ENCODE measurements around the gene NCMAP. TPM values are rescaled to one million over a fixed set of nuclear protein-coding genes. Genes with fewer than 3 reads are reported as not detected.
"Not testable (repeated sequence)": the region's sequence is repeated elsewhere in the genome, so short reads cannot be mapped to it uniquely, and the experiment has no call there.

The NCMAP gene, protein sequence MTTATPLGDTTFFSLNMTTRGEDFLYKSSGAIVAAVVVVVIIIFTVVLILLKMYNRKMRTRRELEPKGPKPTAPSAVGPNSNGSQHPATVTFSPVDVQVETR
- under 0.01 TPM for total RNA-seq

DNA sequence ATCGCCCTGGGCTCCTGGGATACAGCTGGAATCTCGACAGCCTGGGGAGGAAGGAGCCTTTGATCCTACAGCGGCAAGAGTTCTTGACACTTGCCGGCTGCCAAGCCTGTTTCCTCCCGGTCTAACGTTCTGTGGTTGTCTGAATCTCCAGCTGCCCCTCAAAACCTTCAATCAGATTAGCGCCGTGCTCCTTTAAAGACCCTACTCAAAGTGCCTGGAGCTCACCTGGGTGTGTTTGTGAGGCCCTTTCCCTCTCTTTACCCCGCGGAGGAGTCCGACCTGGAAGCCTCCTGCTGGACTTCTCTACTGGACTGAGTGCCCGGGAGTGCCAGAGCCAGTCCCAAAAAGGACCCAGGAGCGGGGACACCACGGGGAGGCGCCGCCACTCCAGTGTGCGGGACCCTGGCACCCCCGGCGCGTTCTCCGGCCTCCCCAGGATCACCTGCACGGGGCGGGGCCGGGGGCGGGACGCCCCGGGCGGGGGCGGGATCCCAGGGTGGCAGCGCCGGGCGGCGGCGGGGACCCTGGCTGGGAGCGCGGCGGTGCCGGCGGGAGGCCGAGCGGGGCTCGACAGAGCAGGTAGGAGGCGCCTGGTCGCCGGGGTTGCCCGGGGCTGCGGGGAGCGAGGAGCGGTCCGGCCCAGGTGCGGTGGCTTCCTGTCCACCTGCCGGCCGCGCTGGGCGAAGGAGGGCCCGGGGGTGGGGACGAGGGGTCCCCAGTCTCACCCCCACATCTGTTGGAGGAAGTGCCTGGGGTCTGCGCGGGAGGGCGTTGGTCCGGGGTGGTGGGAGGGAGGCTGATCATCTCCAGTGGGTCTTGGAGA is at the start of gene NCMAP:
Gene NCMAP, plus strand, starts transcription at position 497 of the 823 bp plus-strand sequence. CDS start 39,344 bp downstream, outside the sequence.
- no peak for DNase-seq (ENCODE audit: low spot score in 2 of 2)

DNA sequence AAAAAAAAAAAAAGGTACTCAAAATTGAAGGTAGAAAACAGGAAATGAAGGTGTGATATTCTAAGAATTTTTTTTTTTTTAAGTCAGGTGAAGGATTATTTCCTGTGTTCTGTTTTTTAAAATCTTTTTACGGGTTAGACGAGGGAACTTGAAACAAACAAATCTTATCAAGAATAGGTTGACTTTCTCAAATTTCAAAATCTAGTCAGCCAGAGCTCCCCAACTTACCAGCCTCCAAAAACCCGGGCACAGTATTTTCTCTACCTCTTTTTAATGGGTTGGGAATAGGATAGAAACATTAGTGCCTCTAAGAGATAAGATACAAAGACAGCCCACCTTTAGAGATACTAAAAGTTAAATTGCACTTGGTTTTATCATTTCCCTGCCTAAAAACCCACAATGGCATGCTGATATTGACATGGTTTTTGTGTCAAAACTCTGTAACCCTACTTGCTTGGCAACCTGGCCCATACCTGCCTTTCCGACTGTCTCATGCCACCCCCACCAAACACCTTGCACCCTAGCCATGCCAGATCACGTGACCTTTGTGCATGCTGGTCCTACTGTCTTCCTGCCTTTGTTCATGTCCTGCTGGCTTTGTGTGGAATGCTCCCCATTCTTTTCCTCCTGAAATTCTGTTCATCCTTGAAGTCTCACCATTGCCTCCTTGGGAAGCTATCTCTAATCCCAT is 49.1 kb upstream of the NCMAP start:
- FAIRE-seq = no peak
- no peak for DNase-seq (ENCODE audit: low spot score in 2 of 2)

More for the DNA sequence above, at the start of gene NCMAP:
- no peak for FAIRE-seq

DNA sequence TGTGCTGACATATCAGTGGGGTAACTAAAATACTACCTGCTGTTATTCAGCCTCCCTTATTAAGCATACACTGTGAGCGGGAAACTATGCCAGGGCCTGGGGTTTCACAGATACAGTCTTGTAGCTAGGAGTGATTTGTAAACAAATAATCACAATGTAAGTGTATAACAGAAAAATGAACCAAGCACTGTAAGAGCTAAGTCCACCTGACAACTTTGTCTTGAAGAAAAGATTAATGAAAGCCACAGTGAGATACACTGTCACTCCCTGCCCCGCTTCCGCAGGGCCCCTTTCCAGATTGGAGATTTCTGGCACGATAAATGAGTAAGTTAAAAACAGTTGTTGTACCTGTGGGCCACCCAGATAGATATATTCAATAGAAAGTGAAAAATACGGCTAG is 48.5 kb upstream of the NCMAP start:
- DNase-seq (ENCODE audit: low spot score in 2 of 2) (no peak), FAIRE-seq (no peak)

DNA sequence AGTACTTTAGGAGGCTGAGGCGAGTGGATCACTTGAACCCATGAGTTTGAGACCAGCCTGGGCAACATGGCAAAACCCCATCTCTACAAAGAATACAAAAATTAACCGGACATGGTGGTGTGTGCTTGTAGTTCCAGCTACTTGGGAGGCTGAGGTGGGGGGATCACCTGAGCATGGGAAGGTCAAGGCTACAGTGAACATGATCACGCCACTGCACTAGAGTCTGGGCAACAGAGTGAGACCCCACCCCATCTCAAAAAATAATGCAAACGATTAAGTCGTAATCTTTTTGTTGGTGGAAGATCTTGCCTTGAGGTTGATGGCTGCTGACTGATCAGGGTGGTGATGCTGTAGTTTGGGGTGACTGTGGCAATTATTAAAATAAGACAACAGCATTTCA is 47.0 kb upstream of the NCMAP start:
- DNase-seq (ENCODE audit: low spot score in 2 of 2) (no peak), FAIRE-seq (no peak)

DNA sequence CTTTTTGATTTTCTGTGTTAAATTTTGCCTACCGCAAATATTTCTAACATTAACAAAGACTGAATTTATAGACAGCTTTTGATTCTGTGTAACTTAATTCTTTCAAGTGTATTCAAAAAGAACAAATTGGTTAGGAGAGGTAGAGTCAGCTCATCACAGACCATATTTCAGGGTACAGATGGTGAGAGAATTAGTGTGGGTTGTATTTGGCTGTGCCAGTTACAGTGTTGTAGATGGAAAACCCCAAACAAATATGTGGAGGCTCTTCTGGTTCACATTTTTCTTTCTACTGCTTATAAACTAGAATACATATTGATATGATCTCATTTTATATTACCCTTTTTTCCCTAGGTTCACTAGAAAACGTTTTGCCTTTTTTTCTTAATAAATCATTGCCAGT is 42.2 kb upstream of the NCMAP start:
- DNase-seq (ENCODE audit: low spot score in 2 of 2) (no peak), FAIRE-seq (no peak)

DNA sequence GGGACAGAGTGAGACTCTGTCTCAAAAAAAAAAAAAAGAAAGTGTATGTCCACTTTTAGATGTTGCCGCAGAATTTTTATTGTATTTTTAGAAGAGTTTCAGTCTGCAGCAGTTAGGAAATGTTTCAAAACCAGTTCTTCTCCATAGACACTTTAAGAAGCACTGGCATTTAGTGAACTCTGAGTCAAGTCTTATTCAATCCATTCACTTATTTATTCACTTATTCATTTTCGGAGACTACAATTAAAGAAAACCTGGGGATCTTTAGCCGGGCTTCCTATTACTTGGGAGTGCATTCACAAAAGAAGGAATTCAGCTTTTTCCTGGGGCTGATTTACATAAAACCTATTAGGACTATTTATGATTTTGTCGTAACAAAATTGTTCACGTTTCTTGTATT is 40.9 kb upstream of the NCMAP start:
- DNase-seq (ENCODE audit: low spot score in 2 of 2) (no peak), FAIRE-seq (no peak)

DNA sequence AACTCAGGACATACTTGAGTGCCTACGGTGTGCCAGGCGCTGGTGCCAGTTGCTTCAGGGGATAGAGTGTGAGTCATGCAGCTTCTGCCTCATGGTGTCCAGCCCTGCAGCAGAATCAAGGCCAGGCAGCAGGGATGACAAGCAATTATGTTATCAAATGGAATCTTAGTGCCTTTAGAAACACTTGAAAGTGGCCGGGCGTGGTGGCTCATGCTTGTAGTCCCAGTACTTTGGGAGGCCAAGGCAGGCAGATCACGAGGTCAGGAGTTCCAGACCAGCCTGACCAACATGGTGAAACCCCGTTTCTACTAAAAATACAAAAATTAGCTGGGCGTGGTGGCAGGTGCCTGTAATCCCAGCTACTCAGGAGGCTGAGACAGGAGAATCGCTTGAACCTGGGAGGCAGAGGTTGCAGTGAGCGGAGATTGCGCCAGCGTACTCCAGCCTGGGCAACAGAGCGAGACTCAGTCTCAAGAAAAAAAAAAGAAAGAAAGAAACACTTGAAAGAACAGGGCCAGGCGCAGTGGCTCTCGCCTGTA is 40.1 kb upstream of the NCMAP start:
- FAIRE-seq; DNase-seq (ENCODE audit: low spot score in 2 of 2): not testable (repeated sequence)

DNA sequence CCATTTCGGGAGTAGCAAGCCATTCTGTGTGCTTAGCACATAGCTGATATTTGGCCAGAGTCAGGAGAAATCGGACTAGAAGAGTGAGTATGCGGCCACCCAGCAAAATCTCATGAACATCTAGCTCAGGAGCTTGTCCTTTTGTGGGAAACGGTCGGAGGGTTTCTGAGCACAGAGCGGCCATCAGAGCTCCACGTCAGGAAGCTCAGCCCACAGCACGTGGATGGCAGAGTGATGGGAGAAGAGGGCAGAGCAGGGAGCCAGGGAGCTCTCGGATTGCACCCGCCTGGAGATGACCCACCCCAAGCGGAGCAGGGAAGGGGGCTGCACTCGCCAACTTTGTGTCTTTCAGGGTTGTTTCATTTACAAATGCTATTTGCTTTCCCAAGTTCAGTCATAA is 39.4 kb upstream of the NCMAP start:
- DNase-seq (ENCODE audit: low spot score in 2 of 2) (no peak), FAIRE-seq (no peak)

DNA sequence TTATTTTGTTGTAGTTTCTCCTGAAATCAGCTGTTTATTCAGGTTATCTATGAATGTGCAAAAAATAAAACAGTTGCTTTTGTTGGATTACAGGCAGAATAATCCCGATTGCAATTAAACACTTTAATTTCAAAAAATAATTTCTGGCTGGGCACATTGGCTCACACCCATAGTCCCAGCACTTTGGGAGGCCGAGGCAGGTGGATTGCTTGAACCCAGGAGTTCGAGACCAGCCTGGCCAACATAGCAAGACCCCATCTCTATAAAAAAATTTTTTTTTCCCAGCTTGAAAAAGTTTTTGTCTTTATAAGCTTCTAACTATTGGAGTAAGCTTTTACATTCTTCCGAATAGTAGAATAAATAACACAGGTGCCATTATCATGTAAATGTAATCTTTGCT is 38.0 kb upstream of the NCMAP start:
- no peak for DNase-seq (ENCODE audit: low spot score in 2 of 2)
- no peak for FAIRE-seq

DNA sequence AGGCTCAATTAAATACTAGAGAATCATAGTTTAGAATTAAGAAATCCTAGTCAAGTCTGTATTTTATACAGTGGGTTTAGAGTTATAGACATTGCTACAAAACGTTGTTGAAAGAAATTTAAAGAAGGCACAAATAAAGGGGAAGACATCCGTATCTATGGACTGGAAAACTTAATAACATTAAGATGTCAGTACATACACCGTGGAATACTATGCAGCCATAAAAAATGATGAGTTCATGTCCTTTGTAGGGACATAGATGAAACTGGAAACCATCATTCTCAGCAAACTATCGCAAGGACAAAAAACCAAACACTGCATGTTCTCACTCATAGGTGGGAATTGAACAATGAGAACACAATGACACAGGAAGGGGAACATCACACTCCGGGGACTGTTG is 35.6 kb upstream of the NCMAP start:
- not testable (repeated sequence) for DNase-seq (ENCODE audit: low spot score in 2 of 2); FAIRE-seq

DNA sequence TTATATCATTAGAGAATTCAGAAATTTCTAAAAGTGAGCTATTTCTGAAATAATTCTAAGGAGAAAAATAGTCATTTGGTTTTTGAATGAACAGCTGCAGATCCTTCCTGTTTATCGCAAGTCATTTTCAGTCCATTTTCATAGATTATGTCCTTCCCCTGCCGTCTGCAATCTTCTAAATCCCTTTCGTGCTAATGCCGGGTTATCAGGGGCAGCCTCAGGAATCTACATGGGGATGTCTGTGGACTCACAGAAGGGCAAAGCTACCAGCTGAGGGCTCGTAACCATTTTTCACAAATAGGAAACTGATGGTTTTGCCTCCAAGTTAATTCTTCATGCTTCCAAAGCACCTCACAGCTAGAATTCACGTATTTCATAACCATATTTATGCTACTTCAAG is 30.3 kb upstream of the NCMAP start:
- DNase-seq (ENCODE audit: low spot score in 2 of 2) (no peak), FAIRE-seq (no peak)

DNA sequence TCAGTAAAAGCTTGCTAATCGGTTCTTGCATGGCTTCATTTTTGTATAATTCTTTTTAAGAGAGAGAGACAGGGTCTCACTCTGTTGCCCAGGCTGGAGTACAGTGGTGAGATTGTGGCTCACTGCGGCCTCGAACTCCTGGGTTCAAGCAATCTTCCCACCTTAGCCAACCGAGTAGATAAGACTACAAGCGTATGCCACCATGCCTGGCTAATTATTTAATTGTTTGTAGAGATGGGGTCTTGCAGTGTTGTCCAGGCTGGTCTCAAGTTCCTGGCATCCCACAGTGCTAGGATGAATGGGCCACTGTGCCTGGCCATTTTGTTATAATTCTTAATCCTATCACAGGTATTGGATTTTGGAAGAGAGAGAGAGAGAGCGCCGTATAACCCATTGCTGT is 29.8 kb upstream of the NCMAP start:
- FAIRE-seq (no peak), DNase-seq (ENCODE audit: low spot score in 2 of 2) (no peak)

DNA sequence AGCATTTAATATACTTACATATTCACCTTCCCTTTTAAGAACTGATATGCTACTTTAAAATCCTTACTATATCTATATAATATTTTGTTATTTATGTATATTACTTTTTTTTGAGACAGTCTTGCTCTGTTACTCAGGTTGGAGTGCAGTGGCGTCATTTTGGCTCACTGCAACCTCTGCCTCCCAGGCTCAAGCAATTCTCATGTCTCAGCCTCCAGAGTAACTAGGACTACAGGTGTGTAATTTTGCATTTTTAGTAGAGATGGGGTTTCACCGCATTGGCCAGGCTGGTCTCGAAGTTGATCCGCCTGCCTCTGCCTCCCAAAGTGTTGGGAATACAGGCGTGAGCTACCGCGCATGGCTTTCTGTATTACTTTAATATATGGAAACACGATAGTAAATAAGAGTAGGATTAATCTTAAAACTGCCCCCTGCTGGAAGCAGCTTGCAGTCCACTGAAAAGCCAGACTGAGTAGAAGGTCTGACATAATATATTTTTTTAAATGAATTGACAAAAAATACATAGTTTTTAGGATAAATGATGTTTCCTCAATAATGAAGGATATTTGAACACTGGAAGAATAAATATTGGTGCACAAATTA is 28.8 kb upstream of the NCMAP start:
- FAIRE-seq = no peak
- DNase-seq (ENCODE audit: low spot score in 2 of 2) = no peak

DNA sequence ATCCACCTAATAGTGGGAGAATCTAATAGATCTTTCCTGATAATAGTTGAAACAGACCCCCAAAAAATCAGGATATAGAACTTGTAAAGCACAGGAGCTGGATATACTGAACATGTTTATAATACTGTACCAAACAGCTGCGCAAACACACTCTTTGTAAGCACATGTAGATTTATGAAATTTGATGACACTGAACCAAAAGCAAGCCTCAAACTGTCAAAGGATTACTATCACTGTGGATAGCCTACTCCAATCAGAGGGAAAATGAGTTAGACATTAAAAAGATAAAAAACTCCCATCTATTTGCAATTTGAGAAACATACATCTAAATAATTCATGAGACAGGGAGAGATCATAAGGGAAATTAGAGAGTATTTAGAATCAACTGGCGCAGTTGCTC is 27.1 kb upstream of the NCMAP start:
- DNase-seq (ENCODE audit: low spot score in 2 of 2) (no peak), FAIRE-seq (no peak)

DNA sequence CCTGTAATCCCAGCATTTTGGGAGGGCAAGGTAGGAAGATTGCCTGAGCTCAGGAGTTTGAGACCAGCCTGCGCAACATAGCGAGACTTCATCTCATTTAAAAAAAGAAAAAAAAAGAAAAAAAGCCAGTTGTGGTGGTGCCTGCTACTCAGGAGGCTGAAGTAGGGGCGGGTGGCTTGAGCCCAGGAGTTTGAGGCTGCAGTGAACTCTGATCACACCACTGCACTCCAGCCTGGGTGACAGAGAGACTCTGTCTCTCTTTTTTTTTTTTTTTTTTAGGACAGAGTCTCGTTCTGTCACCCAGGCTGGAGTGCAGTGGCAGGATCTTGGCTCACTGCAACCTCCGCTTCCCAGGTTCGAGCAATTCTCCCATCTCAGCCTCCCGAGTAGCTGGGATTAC is 26.6 kb upstream of the NCMAP start:
- FAIRE-seq; DNase-seq (ENCODE audit: low spot score in 2 of 2): not testable (repeated sequence)

DNA sequence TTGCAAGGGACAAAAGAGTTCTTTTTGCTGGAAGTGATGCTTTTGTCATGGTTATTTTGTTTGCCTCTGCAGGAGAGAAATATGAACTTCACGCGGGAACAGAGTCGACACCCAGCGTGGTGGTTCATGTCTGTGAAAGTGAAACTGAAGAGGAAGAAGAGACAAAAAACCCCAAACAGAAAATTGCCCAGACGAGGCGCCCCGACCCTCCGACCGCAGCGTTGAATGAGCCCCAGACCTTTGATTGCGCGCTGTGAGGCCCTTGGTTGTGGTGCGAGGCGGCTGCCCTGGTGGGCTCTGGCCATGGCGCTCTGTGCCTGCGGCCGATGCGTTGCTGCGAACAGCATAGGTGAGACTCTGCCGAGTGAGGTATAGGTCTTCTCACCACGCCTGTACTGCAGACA is 20.9 kb upstream of the NCMAP start:
- no peak for DNase-seq (ENCODE audit: low spot score in 2 of 2)
- no peak for FAIRE-seq

DNA sequence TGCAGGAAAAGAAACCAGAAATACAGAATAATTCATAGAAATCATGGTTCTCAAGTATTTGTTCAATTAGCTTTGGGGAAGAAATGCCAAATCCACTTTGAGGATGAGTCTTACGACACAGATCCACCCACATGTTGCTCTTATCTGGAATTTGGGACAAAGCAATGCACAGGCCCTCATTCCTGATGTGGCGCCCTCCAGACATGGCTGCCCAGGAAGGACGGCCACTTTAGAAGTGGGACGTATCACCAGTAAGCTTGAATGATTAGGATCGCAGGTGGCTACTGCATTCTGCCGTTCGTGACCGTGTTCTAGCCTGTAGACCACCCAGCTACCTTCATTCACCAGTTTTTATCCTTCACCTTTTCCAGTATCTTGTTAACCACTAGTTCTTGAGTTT is 20.1 kb upstream of the NCMAP start:
- FAIRE-seq (no peak), DNase-seq (ENCODE audit: low spot score in 2 of 2) (no peak)

DNA sequence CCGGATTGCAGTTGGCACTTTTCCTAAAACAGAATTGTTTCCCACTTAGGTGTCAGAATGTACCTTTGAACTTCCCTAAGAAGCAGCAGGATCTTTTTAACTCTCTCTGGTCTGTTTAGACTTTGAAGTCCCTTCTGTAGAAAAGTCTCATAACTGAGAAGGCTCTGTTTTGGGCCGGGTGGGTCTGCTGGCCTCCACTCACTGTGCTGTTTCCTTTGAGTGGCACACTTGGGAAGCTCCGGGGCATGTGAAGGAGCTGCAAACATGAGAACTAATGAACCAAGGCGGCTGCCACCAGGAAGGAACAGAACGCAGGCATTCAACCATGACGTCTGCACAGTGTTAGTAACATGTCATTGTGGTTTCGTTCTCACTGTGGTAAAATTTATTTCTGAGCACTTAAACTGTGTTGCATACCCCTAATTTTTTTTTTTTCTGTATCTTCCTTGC is 19.5 kb upstream of the NCMAP start:
- no peak for DNase-seq (ENCODE audit: low spot score in 2 of 2)
- FAIRE-seq = no peak

DNA sequence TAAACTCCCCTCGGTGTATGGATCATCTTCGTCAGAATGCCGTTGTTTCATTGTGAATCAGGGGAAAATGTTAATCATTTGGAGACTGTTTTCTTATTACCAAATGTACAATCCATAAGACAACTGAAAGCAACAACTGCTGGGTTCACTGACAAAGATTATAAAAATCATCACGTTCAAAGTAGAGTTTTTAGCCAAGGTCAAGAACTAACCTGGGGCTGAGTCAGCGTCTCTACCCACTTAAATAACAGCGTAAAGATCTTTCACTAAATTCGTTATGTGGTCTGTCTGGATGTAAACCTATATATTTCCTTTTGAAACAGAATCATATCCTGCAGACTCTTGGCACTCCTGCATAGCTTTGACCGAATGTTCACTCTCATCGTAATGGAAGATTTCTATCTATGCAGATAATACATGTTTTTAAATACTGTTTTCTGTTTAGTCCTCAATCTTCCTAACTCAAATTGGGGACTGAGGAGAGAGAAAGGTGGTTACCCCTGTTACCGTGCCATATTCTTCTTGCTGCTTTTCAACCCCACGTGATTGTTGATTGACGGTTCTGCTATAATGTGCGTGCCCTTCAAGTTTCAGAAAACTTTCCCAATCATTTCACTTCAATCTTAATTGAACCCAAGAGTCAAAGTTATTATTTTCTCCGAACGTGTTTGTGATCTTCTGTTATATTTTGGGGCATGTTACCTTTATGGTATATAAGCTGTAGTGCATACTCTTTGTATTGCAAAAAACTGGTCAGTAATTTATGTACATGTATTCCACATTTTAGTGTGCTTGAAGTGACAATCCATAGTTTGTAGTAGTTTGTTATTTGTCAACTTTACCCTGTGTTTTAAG is 15.6 kb upstream of the NCMAP start:
- DNase-seq (ENCODE audit: low spot score in 2 of 2) (no peak), FAIRE-seq (no peak)

Measured in frontal cortex (tissue), 4 donors.